Tibial nerve (tissue), 3 donors: Measurements from ENCODE around the gene TMPRSS6.

Source experiments
- CTCF ChIP-seq, 5 experiments: fragments of 200-600 bp in 3 of 5; fragments of 450-650 bp in 2 of 5; sonication (generic) in 3 of 5; IDR thresholded peaks; one replicate each; pipeline ENCODE4 v1.5.1; 2016 to 2019; ENCODE audit warnings: antibody characterized with exemption in 5 of 5, mild to moderate bottlenecking in 3 of 5, moderate library complexity in 2 of 5
- POLR2A ChIP-seq, 2 donors: fragments of 450-650 bp; IDR thresholded peaks; one replicate each; pipeline ENCODE4 v1.6.1; 2017; ENCODE audit warnings: antibody characterized with exemption in 2 of 2, mild to moderate bottlenecking in 2 of 2, moderate library complexity in 2 of 2

- no peak for TF ChIP-seq CTCF (IDR thresholded peaks at IDR 0.05)
- no peak for TF ChIP-seq POLR2A (IDR thresholded peaks at IDR 0.05)
These were observed 15.3 kb downstream of the TMPRSS6 start for GRCh38 chr22:37094239-37094638.
